Left colon (tissue), 2 donors: ENCODE data around the gene SPATS2. TPM values are rescaled to one million over a fixed set of nuclear protein-coding genes. Genes with fewer than 3 reads are reported as not detected.
"Not testable (repeated sequence)": the region's sequence is repeated elsewhere in the genome, so short reads cannot be mapped to it uniquely, and the experiment has no call there.

Experiments
- ATAC-seq: fragments of 200-7000 bp; cut with Tn5 transposase; one replicate; pipeline ENCODE4 v1.9.1; 2020; ENCODE audit warnings: mild to moderate bottlenecking, moderate library complexity
- DNase-seq, 2 donors: peaks; one replicate each; pipeline ENCODE4 v3.0.0-alpha.2; 2020
- intact Hi-C, 2 donors: fragments of 100-400 bp; cut with DNase I in 1 of 2; cut with micrococcal nuclease in 1 of 2; formaldehyde crosslinking; loops; one replicate each; pipeline versions ENCODE4 v1.11.2 to v1.14.0; 2022; cut with DNase I, micrococcal nuclease
- total RNA-seq, 2 donors: library from RNA; stranded (reverse); fragmentation: NEBNext Ultra II Directional; extraction: Animal tissue kit (Norgen Biotek cat#: 25700); gene quantifications; one replicate each; pipeline ENCODE4 v1.2.1, GENCODE V29; 2021
- donor health status: DM: no; HTN: no; CAD: no.
- donor health status: DM: yes; HTN: yes; CAD: no.

SPATS2 gene
- total RNA-seq, 2 donors from 2014 or later, result 15.5 to 18.9 TPM

- ATAC-seq (no peak), DNase-seq (no peak)
- intact Hi-C loops, result loop anchor here in 1 of 2 donors (5.0 to 10.0 kb wide), 2 partner anchors 157 to 175 kb away; partner anchors contain the start of gene DNAJC22
Observed at GRCh38 chr12:49519574-49519936, 152.3 kb downstream of the SPATS2 start.

- ATAC-seq, result no peak
- intact Hi-C loops, result no loop called here
- no peak for DNase-seq
Observed at GRCh38 chr12:49521389-49521788, 154.1 kb downstream of the SPATS2 start.

- ATAC-seq, result no peak
- DNase-seq, result no peak
- intact Hi-C loops, result no loop called here
Observed at GRCh38 chr12:49524660-49525324, 157.5 kb downstream of the SPATS2 start.

DNA sequence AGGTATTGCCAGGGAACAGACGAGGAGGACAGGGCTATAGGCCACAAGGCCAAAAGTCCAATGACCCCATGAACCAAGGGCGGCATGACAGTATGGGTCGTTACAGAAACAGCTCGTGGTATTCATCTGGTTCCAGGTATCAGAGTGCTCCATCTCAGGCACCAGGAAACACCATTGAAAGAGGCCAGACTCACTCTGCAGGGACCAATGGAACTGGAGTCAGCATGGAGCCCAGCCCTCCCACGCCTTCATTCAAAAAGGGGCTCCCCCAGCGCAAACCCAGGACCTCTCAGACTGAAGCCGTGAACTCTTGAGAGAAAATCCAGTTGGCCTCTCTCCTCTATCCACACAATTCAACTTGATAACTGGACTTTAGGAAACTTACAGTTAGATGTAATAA is 158.7 kb downstream of the SPATS2 start:
- intact Hi-C loops, result no loop called here
- no peak for DNase-seq
- ATAC-seq, result no peak

DNA sequence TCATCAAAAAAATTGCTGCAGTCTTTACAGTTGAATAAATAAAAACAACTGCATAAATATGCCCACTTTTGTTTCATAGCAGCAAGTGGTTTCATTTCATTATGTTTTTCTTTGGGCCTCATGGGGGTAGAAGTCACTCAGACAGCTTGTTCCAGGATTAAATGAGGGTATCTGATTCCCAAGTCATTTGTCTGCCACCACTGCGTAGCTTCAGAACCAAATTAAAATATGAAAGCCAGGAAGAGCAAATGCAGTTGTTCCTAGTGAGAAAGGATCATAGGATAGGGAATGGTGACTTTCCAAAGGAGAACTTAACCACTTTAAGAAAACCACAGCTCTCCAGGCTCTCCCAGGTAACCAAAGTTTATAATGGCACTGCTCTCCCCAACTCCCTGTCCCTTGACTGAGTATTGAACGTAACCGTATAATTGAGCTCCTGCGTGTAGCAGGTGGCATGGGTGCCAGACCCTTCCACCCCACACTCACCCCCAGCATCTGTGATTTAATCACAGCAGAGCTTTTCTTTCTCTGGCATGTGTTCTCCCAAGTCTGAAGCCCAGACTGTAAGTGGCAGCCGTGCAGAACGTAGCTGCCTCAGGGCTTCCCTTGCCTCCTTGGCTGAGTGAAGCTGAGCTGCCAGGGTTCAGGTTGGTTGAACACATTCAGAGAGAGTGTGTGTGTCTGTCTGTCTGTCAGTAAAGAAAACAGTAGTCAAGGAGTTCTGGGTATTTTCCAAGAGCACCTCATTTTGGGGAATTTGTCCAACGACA is 160.3 kb downstream of the SPATS2 start:
- DNase-seq (no peak), ATAC-seq (no peak)
- intact Hi-C loops, result no loop called here

- intact Hi-C loops, result no loop called here
- DNase-seq, result no peak
- no peak for ATAC-seq
Observed at GRCh38 chr12:49529414-49529813, 162.2 kb downstream of the SPATS2 start.

DNA sequence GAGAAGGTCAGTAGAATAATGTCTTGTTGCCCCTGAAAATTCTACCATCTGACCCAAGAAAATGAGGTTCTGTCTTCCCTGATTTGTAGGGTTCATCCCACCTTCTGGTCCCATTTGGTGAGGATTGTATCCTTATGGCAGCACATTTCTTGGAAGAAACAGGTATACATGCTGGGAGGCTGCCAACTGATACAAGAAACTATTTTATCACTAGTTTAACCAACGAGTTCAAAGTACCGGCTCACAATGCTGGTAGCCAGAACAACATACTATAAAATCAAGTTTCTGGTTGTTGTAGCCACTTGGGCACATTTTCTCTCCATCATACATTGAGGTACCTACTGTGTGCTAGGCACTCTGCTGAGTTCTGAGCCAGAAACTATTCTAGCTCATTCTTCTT is 164.5 kb downstream of the SPATS2 start:
- DNase-seq (no peak), ATAC-seq (peak; percentile 23)
- intact Hi-C loops, result no loop called here

DNA sequence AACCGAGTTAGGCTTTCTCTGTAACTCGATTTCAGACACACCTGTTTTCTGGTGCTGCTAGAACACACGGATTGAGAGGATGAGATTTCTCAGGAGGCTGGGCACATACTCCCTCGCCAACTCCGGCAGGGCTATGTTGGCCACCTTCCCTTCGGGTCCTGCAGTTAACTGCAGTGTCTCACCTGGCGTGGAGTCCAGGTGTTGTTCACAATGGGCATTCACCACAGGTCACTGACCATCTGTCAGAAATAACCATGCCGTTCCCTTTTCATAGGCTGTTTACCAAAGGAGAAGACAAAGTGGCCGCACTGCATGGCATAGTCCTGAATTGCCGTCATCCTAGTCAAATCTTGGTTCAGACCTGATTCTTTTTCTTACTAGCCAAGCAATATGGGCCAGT is 166.1 kb downstream of the SPATS2 start:
- intact Hi-C loops, result no loop called here
- ATAC-seq (peak; percentile 14), DNase-seq (no peak)

- intact Hi-C loops, ATAC-seq, DNase-seq: not testable (repeated sequence)
Observed at GRCh38 chr12:49534122-49534521, 166.9 kb downstream of the SPATS2 start.

- no peak for ATAC-seq
- intact Hi-C loops, result no loop called here
- no peak for DNase-seq
Observed at GRCh38 chr12:49534731-49535278, 167.5 kb downstream of the SPATS2 start.

- ATAC-seq, result no peak
- intact Hi-C loops, result no loop called here
- no peak for DNase-seq
Observed at GRCh38 chr12:49535921-49536525, 168.8 kb downstream of the SPATS2 start.

DNA sequence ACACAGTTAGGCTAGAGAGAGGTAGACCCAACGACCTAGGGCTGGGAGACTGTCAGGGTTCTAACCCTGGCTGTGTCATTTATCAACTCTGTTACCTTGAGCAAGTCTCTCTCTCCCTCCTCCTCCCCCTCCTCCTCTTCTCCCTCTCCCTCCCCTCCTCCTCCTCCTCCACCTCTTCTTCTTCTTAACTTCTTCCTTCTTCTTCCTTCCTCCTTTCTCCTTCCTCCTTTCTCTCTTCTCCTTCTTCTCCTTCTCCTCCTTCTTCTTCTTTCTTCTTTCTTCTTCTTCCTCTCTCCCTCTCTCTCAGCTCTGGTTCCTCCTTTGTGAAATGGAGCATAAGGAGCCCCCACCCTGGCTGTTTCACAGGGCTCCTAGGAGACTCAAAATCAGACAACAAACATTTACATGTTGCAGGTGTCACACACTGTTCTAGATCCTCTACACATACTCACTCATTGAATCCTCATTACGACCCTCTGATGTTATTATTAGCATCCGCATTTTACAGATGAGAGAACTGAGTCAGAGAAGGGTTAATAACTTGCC is 169.3 kb downstream of the SPATS2 start:
- ATAC-seq (no peak), DNase-seq (no peak)
- intact Hi-C loops, result no loop called here

DNA sequence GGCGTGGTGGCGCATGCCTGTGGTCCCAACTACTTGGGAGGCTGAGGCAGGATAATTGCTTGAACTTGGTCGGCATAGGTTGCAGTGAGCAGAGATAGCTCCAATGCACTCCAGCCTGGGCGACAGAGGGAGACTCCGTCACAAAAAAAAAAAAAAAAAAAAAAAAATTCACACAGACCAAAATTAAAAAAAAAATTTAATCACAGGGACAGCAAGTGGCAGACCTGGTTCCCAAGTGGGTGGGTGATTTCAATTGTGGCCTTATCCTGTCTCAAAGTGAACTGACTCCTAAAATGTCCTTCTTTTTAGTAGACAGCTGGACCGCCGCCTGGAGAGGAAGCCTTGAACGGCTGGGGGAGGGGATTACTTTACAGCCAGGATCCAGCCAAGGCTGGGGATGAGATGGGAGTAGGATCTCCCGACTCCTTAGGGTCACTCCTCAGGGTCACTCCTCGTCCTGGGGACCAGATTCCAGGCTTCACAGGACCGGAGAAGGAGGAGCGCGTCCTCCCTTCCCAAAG is 170.0 kb downstream of the SPATS2 start:
- ATAC-seq (no peak), DNase-seq (no peak)
- intact Hi-C loops, result no loop called here

DNA sequence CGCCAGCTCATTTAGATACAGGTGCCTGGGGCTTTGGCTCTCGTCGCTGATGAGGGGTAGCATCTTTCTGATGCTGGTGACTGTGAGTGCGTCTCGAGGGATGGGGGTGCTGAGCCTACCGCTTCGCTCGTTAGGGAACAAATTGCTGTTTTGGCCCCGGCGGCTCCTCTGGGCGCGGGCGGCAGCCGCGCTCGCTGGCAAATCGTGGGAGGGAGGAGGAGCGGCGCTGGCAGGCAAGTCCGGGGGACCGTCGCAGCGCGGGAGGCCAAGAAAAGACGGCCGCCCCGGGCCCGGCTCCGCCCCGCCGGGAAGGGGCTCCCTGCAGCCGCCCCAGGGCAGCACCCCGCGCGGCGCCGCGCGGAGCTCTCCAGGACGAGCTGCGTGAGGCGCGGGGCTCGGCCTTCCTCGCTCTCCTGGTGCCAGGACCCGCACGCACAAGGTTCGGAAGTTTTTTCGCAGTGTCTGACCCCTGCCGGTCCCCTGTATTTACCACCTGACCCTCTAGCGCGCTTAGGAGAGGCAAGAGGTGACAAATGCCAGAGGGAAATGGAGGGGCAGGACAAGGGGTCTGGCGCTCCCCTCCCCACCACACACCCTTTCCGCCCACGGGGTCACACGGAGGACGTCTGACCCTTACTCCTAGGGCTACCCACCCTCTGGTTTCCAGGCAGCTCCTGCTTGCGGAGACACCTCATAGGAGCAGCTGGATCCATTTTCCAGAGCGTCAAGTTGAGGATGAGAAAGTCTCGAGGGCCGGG is 170.7 kb downstream of the SPATS2 start:
- ATAC-seq (peak; percentile 17), DNase-seq (peak in 1 of 2 donors; percentile 25)
- intact Hi-C loops, result no loop called here

DNA sequence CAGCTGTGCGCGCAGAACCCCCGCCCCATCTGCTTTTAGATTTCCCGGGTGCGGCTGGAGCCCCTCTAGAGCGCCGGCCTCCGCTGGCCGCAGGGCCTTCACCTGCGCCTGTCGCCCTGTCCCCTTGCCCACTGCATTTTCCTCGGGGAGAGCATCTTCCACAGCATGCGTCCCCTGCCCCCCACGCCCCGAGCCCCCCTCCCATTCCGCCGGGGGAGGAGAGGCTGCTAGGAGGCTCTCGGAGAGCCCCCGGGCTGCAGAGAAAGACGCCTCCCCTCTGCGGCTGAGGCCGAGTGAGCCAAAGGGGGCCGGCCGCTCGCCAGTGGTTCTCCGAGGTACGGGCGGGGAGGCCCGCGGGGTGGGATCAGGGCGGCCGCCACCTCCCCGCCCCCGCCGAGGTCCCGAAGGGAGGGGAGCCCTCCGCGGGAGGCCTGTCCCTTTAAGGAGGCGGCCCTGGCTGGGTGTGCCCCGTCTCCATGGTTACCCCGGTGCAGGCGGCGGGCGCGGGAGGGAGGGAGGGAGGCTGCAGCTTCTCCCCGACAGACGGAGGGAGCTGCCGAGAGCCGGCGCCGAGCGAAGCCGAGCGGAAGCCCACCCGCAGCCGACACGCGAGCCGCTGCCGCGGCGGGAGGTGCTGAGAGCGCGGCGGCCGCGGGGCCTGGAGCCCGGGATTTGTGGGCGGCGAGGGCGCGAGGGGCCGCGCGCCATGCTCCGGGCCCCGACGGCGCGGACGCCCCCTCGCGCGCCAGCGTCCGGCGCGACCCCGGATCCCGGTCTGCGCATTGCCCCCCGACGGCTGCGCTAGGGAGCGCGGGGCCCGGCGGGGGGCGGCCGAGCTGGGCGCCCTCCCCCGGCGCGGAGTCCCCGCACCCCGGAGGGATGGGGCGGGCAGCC is 171.5 kb downstream of the SPATS2 start, which contains the start of gene KCNH3:
Gene KCNH3, plus strand, starts transcription at position 521 of the 894 bp plus-strand sequence. CDS start 387 bp downstream, outside the sequence.
- intact Hi-C loops, result no loop called here

DNA sequence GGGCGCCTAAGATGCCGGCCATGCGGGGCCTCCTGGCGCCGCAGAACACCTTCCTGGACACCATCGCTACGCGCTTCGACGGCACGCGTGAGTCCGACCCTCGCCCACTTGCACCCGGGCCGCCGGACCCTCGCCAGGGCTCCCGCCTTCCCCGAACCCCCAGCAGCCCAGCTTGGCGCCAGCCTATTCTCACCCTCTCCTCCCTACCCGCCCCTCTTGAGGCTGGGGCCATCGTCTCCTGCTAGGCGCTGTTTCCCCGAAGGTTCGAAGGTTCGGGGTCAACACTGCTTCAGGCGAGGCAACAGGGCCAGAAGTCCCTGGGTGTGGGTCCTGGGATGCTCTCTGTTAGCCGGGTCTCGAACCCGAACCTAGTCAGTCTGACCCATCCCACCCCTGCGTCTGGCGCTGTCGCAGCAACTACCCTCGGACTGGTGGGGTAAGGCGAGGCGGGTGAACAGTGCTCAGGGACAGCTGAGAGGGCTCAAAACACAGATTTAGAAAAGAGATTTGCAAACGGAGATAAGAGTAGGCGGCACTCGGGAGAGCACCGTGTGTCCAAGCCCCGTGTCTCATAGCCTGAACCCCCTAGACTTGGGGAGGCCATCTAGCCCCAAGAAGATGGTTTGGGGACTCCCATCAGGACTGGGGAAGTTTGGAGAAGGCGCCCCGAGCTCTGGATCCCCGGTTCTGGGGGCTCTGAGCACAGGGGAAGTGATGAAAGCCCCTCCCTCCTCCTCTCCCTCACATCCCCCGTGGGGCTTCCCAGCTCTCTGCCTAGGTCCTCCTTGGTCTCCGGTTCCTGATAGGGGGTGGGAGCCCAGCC is 172.4 kb downstream of the SPATS2 start:
- no peak for DNase-seq
- intact Hi-C loops, result no loop called here
- no peak for ATAC-seq

More for the DNA sequence above, 171.5 kb downstream of the SPATS2 start, which contains the start of gene KCNH3:
- peak; percentile 94 for ATAC-seq
- DNase-seq, result peak; percentile 85 to 89
